Measurements from ENCODE around the gene ATP10B.

ATP10B gene

DNA sequence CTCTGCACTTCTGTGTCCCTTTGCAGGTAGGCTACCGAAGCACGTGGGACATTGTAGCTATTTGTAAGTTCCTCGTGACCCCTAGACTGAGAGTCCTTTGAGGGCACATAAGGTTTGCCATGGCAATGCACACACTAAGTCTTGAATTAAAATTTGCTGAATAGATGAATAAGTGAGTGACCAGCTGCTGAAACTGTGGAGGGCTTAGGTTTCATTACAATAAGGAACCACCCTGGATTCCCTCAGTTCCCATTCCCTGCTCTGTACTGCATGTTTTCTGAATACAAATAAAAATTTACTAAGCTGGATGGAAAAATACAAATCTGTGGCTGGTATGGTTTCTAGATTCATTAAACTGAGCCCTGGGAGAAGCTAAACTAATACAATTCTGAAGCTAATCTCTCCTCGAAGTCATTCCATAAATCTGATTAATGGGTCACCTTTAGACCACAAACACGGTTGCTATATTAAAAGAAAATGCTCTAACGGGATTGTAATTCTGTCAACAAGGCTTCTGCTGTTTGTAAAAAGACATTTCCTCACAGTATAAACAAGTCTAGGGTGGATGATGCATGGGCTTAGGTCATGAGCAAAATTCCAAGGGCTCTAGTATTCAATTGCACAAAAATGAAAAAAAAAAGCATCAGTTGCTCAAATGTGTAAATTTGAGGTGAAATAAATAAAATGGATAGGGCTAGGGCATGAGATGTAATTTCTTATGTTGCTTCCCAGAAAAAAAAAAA lies 172.3 kb downstream of the ATP10B start:
- no peak for DNase-seq (ENCODE audit: low spot score)

DNA sequence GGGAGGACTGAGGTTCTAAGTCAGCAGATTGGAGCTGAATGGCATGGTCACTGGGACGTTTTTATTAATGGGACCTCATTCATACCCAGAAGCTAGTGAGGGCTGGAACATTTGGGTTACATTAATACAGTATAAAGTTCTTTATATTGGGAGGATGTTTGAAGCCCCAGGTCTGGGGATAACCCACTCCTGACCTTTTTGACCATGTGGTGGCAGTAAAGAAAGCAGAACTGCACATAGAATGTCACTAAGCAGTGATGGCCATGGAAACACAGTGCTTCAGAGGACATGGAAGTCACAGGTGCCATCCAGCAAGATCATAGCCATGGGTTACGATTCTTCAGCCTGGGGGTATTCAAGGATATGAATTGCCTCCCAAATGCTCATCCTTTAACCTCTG lies 176.0 kb downstream of the ATP10B start:
- DNase-seq (ENCODE audit: low spot score), result no peak

DNA sequence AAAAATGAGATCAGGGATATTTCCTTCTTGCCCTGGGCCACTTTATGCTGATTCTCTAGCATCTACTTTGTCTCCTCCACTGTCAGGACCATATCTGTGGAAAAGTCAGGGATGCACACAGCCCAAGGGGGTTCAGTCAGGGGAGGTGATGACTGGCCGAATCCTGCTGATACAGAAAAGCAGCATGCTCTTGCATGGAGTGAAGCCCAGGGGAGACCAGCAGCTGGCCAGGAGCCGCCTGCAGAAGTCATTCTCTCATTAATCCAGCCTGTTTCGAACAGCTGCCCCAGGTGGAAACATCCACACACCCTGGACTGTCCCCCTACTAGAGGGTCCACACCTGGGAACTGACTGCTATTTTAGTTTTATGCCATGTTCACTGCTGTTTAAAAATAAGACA lies 177.1 kb downstream of the ATP10B start:
- no peak for DNase-seq (ENCODE audit: low spot score)

DNA sequence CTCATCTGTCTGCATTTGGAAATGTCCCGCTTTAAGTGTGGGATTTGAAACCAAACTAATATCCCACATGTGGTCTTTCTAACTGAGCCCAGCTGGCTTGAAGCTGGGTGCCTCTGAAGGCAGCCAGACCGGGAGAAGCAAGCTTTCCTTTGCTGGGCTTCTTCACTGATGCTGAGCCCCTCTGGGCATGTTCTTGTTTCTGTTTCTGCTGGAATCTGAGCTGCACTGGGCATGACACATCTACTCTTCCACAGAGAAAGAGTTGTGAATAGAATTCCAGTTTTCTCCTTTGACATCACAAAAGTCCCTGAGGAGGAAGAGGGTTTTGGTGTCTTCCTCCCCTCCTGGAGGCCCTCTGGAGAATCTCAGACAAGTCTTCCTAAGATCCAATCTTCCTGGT lies 179.5 kb downstream of the ATP10B start:
- no peak for DNase-seq (ENCODE audit: low spot score)

DNA sequence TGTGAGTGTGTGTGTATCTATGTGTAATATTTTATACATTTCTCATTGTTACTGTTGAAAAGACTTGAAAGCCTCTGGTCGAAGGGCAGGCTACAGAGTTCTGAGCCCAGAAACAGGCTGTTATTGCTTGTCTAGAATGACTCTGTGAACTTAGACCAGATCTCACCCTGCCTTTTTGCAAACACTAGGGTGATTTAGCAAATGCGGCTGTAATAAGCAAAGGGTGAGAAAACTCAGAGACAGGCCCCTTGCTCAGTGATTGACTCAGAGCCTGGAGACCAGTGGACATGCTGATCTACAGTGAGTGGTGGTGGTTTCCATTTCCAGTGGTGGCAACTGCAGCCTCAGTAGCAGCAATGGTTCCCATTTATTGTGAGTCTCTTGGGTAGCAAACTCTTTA lies 183.7 kb downstream of the ATP10B start:
- no peak for DNase-seq (ENCODE audit: low spot score)

DNA sequence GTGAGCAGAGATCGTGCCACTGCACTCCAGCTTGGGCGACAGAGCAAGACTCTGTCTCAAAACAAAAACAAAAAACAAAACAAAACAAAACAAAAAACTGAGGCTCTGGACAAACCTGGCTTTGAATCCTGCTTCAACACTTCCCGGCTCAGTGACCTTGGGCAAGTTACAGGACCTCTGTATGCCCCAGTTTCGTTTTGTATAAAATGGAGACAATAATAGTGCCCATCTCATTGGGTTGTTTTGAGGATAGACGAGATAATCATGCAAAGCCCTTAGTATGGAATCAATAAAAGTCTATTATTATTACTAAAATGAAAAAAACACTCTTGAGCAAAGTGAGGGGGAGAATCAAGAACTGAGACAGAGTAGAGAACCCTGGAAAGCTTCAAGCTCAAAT lies 184.9 kb downstream of the ATP10B start:
- DNase-seq (ENCODE audit: low spot score), result no peak

DNA sequence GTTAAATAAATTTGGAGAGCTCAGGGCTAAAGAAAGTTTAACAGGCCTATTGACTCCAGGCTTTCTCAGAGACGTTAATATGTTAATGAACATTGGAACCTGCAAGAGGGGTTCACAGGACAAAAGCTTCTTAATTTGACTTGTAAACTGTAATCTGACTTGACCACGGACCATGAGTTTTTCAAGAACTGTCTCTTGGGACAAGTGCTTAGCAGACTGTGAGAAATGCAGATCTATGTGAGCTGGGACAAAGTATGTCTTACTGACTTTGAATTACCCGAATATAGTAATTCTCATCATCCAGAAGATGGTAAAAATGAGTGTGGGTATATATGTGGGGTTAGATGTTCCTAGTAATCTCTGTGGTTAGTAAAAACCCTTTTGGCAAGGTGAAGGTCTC lies 186.6 kb downstream of the ATP10B start:
- DNase-seq (ENCODE audit: low spot score), result no peak

DNA sequence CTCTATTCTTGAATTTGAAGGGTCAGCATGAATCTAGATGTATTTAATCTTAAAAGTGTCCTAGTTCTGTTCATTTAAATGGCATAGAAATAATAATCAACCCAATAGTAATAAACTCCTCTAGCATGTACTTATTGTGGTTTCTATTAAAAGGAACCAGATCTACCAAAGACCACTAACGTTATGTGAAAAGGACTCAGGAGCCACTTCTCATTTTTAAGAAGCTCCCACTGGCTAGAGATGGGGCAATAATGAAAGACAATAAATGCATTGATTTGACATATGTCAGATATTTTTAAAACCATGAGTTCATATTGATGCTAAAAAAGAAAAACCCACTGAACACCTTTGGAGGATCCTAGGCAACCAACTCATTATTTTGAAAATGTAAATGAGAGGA lies 191.9 kb downstream of the ATP10B start:
- DNase-seq (ENCODE audit: low spot score), result no peak

DNA sequence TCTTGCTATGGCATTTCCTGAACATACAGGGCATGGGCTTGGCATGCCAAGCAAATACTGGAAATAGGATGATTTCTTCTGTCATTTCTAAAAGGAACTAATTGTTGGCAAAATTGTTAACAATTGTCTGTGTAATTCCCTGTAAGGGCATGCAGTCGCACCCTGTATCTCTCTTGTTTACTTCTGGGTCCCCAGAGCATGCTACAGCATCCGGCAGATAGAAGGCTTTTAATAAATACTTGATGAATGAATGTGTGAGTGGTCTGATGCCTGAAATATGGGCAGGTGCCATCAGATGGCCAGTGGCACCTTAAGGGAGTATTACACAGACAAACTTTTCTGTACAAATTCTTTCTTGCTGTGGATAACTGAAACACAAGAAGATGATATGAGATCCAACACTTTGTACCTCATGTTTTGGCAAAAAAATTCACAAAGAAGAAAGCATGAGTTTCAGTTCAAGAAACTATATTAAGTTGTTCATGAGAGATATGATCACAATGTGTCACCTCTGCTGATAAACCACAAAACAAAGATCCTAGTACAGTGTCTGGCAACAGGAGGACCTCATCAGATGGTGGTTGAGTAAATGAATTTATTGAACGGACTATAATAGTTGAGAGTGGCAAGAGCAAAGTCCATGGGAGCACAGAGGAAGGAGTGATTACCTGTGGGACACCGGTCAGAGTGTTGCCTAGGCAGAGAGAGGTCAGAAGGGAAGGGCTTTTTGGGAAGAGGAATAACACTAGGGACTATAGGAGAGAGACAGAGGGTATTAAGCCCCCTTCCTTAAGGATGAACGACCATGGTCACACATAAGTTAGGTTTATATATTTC lies 194.2 kb downstream of the ATP10B start:
- no peak for DNase-seq (ENCODE audit: low spot score)

DNA sequence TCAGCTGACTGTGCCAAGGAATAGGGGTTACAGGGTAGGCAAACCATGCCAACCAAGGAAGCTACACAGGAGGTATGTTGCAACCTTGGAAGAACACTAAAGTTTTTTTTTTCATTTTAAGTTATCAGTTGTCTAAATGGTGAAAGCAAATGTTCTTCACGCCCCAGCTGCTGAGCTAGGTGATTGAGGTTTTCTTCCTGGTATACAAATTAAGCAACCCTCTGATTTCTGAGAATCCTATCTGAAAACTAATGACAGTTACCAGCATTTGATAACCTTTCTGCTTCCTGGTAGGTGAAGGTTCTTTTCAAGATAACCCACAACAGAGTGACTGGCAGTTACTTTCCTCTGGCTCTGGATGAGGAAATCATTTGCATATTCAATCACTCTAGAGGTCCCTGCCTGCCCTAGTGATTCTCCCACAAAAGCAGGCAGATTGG lies 194.9 kb downstream of the ATP10B start:
- DNase-seq (ENCODE audit: low spot score), result no peak

DNA sequence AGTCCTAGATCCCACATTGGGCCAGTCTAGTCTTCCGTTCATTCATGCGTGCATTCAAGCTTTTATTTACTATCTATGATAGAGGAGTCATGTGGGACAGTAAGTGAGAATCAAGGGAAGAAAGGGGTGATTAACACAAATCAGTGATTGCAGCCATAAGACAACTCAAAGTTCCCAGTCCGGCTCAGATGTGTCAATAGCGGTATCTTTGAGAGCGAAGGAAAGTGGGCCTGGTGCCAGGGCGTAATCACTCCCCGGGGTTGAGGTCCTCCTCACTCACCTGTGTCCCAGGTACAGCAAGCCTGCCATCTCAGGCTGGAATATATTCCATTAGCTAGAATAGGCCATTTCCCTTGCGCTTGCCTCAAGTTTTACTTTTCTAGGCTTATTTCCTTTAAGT lies 196.3 kb downstream of the ATP10B start:
- no peak for DNase-seq (ENCODE audit: low spot score)

DNA sequence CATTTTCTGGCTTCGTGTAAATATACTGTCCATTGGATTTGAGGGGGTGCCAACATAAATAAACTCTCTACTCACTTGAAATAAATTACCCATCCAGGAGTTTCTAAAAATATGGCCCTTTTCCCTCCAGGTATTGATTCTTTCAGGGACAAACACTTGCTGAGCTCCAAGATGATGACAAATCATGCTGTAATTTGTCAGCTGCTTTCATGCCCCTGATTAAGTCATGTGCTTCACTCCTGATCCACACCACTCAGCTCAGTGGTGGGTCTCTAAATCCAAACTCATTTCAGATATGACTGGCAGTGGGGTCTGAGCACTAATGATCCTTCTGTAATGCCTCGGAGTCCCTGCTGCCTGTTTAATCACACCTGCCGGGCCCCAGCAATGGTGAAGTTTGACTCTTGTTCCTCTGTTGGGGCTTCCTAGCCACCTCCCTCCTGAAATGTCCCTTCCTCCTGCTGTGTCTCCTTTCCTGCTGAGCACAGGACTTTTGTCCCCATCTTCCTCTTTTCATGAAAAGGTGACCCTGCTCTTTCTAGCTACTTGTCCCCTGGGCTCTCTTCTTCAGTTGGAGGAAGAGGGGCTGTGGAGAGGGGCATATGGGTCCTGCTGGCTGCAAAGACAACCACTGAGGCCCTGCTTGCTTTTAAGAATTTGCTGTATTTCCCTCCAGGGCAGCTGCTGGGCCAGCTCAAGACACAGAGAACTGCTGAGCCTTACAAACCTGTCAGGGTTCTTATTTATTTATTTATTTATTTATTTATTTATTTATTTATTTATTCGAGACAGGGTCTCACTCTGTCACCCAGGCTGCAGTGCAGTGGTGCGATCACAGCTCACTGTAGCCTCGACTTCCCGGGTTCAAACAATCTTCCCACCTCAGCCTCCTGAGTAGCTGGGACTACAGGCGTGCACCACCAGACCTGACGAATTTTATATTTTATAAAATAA lies 200.0 kb downstream of the ATP10B start:
- no peak for DNase-seq (ENCODE audit: low spot score)

DNA sequence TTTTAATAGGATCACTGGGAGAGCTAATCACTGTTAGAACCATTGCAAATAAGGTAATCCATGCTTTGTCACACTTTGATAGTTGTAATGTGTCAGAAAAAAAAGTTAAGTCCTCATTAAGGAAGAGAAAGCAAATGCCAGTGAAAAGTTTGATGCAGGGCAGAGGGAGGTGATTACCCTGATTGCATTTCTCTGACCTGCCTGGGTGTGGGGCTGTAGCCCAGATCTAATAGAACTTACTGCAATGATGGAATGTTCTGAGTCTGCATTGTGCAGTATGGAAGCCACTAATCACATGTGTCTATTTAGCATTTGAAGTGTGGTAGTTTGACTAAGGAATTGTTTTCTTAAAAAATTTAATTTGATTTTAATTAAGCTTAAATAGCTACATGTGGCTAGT lies 202.7 kb downstream of the ATP10B start:
- DNase-seq (ENCODE audit: low spot score), result no peak

DNA sequence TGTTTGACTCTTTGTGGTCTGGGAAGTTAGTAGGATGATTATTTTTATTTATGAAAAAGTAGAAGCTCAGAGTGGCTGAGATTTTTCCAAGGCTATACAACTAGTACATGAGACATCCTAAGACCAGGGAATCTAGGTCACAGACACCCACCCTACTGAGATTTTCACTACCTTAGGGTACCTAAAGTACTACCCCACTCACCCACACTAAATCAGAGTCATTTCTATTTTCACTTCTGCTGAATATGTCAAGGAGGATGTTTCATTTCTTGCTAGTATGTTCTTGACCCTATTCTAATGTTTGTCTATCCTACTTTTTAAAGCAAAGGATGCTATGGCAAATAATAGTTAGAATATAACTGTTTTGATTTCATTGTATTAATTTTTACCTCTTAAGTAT lies 206.0 kb downstream of the ATP10B start:
- no peak for DNase-seq (ENCODE audit: low spot score)

DNA sequence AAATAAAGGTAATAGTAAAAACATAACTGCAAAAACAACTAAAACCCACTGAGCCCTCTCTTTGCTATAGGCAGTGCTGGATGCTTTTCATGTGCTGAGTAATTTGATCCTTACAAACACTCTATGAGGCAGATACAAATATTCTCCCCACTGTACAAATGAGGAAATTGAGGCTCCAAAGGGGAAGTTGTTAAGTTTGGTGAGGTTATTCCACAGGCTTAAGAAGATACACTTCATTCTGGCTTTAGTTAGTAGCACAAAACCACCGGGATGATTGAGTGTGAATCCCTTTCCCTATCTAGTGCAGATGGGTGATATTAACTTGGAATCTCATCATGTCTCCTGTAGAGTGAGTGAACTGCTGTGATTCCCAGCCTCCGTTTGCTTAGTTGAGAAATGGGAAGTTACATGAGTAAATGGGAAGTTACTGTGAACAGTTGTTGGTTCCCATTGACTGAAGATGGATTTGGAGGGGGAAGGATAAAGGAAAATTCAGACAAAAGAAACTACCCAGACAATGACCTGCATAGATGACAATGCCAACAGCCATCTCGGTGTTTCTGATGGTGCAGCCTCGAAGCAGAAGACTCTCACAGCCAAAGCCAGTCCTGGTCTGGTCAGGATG lies 208.3 kb downstream of the ATP10B start:
- no peak for DNase-seq (ENCODE audit: low spot score)

DNA sequence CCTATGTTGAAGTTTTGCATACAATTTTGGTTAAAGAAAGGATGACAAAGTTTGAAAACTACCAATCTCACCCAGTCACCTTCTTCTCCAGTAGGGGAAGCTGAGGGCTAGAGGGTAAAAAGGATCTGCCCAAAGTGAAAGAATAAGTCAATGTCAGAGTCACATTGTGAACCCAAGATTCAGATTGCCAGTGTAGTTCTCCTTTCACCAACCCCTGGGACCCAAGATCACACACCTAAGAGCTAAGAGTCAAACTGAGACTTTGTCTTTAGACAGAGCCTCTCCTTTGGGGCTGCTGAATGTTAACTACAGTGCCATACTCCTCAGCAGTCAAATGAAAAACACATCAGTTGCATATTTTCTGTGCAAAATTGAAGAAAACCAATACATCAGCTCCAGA lies 210.6 kb downstream of the ATP10B start:
- DNase-seq (ENCODE audit: low spot score), result no peak

DNA sequence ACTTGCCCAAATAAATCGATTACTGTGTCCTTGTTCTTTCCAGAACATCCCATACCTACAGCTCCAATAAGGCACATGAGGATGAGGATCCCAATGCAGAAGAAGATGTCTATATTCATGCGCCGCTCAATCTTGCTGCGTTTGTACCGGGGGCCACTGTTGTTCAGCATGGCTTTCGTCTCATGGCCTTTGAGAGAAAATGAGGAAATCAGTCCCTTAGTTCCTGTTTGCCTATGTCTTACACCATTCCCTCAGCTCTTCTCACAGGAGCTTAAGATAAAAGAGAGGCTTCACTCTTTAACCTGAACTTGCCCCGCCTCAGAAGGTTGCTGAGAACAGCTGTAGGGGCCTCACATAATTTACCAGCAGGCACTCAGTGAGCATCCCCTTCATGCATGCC lies 211.6 kb downstream of the ATP10B start:
- no peak for DNase-seq (ENCODE audit: low spot score)

DNA sequence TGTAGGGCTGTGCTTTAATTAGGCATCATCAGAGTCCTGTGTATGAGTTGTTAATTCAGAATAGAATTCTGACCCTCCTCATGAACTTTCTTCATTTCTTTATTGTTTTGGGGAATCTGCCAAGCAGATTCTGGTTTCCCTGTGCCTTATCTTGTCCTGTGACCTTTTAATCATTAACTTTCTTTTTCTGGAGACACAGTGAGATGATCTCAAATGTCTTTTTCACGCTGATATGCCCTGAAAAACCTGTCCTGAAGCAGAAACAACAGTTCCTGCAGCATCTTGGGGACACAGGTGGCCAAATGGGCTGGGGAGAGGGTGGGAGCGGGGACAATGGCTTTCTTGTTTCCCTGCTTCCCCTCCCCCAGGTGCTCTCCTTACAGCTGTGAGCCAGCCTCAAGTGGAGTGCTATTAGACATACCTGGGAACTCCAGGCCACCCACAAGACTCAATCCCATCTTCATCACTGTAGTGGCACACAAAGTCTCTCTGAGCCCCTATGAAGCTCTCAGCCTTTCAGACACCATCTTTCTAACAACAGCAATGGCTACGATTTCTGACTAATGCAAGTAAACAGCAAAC lies 213.8 kb downstream of the ATP10B start:
- DNase-seq (ENCODE audit: low spot score), result no peak

DNA sequence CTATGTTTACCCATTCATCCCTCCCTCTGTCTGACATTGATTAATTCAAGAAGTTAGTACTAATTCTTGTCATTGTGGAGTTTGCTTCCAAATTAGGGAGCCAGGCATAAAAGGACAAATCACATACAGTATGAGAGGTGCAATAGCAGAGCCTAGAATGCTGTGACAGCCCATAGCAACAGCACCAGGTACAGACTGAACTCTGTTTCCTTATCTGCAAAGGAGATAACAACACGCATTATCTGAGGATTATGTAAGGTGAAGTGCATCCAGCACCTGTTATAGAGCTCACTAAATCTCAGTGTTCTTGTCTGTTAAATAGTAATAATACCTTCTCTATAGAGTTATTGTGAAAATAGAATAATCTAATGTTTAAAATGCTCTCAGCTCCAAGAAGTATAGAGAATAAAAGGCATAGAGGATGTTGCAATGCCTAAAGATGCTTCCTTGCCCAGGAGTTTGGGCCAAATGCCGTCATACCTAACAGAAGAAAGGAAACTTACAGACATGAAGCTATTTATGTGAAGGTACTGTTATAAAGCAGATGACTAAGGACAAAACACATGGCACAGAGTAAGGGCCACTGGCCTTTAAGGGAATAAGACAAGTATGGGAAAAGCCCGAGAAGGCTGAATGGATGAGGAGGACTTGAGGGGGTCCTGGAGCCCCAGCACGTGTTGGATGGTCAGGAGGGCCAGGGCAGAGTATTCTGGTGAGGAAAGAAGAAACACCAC lies 214.5 kb downstream of the ATP10B start:
- no peak for DNase-seq (ENCODE audit: low spot score)

DNA sequence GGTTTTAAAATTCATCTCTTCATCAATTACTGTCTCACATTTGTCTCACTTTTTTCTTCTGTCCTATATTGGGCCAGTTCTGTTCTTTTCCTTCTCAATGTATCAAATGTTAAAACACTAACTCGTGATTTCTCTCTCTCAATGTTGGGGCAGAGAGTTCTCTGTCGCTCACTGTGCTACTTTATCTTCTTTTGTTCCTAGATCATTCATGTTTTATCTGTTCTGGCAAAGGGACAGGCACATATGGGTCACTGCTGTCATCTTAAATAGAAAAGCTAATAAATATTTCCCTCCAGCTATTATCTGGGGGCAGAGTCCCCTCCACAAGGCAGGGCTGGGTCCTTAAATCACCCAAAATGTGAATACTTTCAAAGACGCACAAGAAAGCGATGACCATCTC lies 216.3 kb downstream of the ATP10B start:
- no peak for DNase-seq (ENCODE audit: low spot score)

DNA sequence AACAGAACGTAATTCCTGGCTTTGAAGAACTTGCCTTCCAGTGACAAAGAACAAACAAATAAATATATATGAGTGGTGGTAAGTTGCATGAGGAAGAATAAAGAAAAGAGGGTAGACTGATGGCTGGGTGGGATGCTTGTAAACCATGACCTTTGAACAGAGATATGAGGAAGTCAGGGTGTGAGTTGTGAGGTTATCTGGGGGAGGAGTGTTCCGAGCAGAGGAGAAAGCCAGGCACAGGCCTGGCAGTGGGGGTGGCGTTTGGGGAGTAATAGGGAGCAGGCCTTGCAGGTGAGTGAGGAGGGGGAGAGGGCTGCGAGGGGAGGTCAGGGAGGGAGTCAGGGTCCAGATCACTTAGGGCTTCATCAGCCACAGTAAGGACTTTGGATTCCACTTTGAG lies 217.0 kb downstream of the ATP10B start:
- DNase-seq (ENCODE audit: low spot score), result no peak
